Transverse colon (tissue), 4 donors: ENCODE results near the gene RGS9. TPM values are rescaled to one million over a fixed set of nuclear protein-coding genes. Genes with fewer than 3 reads are reported as not detected.

Source experiments
- DNase-seq: peaks from one replicate; pipeline ENCODE4 v3.0.0-alpha.2; 2019
- H3K27ac ChIP-seq, 4 donors: fragments of 200-600 bp; sonication (generic); 2 replicates each; pipeline ENCODE4 v1.5.1; 2016 to 2018; ENCODE audit warnings: inconsistent platforms in 4 of 4
- H3K27me3 ChIP-seq: fragments of 200-600 bp; sonication (generic); 2 replicates; pipeline ENCODE4 v1.5.1; 2017; ENCODE audit warnings: inconsistent platforms
- H3K36me3 ChIP-seq, 4 donors: fragments of 200-600 bp; sonication (generic); 2 replicates each; pipeline ENCODE4 v1.5.1; 2017 to 2019; ENCODE audit warnings: inconsistent platforms in 4 of 4
- H3K4me1 ChIP-seq, 4 donors: fragments of 200-600 bp; sonication (generic); 2 replicates each; pipeline ENCODE4 v1.5.1; 2017 to 2020; ENCODE audit warnings: inconsistent platforms in 4 of 4
- H3K4me3 ChIP-seq, 4 donors: fragments of 200-600 bp; sonication (generic); 1 replicate in 1 of 4; 2 replicates in 3 of 4; pipeline versions ENCODE4 v1.5.1 to v1.6.1; 2017 to 2019; ENCODE audit warnings: inconsistent platforms in 4 of 4
- H3K9me3 ChIP-seq, 2 donors: fragments of 200-600 bp; sonication (generic); 2 replicates each; pipeline ENCODE4 v1.5.1; 2017 to 2019; ENCODE audit warnings: inconsistent platforms in 2 of 2
- EP300 ChIP-seq: sonication (generic); formaldehyde crosslinking; IDR thresholded peaks from one replicate; pipeline ENCODE4 v1.6.1; 2017; ENCODE audit warnings: antibody characterized with exemption, low read depth
- POLR2A ChIP-seq: fragments of 450-650 bp; IDR thresholded peaks from one replicate; pipeline ENCODE4 v1.6.1; 2016; ENCODE audit warnings: antibody characterized with exemption, mild to moderate bottlenecking, moderate library complexity
- POLR2AphosphoS5 ChIP-seq, 3 donors: sonication (generic); formaldehyde crosslinking; IDR thresholded peaks; one replicate each; pipeline ENCODE4 v1.6.1; 2016; ENCODE audit warnings: antibody characterized with exemption in 3 of 3
- WGBS, 2 donors: methylation state at CpG; one replicate each; pipeline ENCODE4 v1.1.5; 2018; ENCODE audit warnings: low coverage in 1 of 2; 5-methylcytosine and 5-hydroxymethylcytosine counted together
- in situ Hi-C, 4 donors: fragments of 200-750 bp; cut with MboI; loops; one replicate each; pipeline versions ENCODE4 v1.15.0 to v1.15.1; 2017; ENCODE audit warnings: low sequenced_read_pairs in 3 of 4, low pct_ligation_motif_present in 1 of 4, low pct_unique_long_range_greater_than_20kb in 1 of 4
- intact Hi-C: fragments of 100-400 bp; cut with DNase I; formaldehyde crosslinking; loops from one replicate; pipeline ENCODE4 v1.15.1; 2023; ENCODE audit warnings: low total_unique reads
- total RNA-seq, 4 donors: library from RNA; depleted of rRNA; stranded (reverse); fragments of >200 nt; gene quantifications; one replicate each; pipeline ENCODE4 v1.1.0, GENCODE V29; 2016
- TF ChIP-seq, protein P1 (sequence below), 5 experiments: fragments of 200-600 bp in 3 of 5; fragments of 450-650 bp in 2 of 5; sonication (generic) in 3 of 5; IDR thresholded peaks; 1 replicate in 2 of 5; 2 replicates in 3 of 5; pipeline ENCODE4 v1.5.1; 2016 to 2017; ENCODE audit warnings: antibody characterized with exemption in 5 of 5, inconsistent platforms in 3 of 5, mild to moderate bottlenecking in 2 of 5, moderate library complexity in 1 of 5

RGS9 gene
- total RNA-seq, 4 donors from 2014 or later = 2.6 to 10.6 (median 7.8) TPM; not detected in 1

- Histone ChIP-seq H3K36me3 (no peaks in the 10 kb centered on the region), H3K27me3 (no peaks in the 10 kb centered on the region), H3K4me1 (no peaks in the 10 kb centered on the region), H3K9me3 (no peaks in the 10 kb centered on the region), H3K4me3 (no peak overlapping the region), H3K27ac (no peak overlapping the region)
- 52 to 64% methylated on average over 3 of the region's 3 CpGs for WGBS, 2 donors
- in situ Hi-C loops (no loop called here), intact Hi-C loops (no loop called here)
- TF ChIP-seq POLR2A = no peak
- TF ChIP-seq, protein P1, sequence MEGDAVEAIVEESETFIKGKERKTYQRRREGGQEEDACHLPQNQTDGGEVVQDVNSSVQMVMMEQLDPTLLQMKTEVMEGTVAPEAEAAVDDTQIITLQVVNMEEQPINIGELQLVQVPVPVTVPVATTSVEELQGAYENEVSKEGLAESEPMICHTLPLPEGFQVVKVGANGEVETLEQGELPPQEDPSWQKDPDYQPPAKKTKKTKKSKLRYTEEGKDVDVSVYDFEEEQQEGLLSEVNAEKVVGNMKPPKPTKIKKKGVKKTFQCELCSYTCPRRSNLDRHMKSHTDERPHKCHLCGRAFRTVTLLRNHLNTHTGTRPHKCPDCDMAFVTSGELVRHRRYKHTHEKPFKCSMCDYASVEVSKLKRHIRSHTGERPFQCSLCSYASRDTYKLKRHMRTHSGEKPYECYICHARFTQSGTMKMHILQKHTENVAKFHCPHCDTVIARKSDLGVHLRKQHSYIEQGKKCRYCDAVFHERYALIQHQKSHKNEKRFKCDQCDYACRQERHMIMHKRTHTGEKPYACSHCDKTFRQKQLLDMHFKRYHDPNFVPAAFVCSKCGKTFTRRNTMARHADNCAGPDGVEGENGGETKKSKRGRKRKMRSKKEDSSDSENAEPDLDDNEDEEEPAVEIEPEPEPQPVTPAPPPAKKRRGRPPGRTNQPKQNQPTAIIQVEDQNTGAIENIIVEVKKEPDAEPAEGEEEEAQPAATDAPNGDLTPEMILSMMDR (IDR thresholded peaks at IDR 0.05) = peak in 1 of 5 experiments; percentile 7
- no peak for DNase-seq
These were observed 82.0 kb downstream of the RGS9 start for GRCh38 chr17:65219124-65219523.

GRCh38 chr17:65219707-65220106 is 82.5 kb downstream of the RGS9 start:
- in situ Hi-C loops = no loop called here

GRCh38 chr17:65220732-65221131 is 83.6 kb downstream of the RGS9 start:
- Histone ChIP-seq H3K27me3 (no peaks in the 10 kb centered on the region), H3K9me3 (no peaks in the 10 kb centered on the region), H3K27ac (no peak overlapping the region), H3K4me3 (no peak overlapping the region), H3K4me1 (no peaks in the 10 kb centered on the region), H3K36me3 (no peaks in the 10 kb centered on the region)
- no peak for TF ChIP-seq EP300
- TF ChIP-seq POLR2A = no peak
- TF ChIP-seq, protein P1 (IDR thresholded peaks at IDR 0.05) = no peak
- no peak for TF ChIP-seq POLR2AphosphoS5 (IDR thresholded peaks at IDR 0.05)
- intact Hi-C loops (no loop called here), in situ Hi-C loops (no loop called here)
- WGBS, 2 donors = 80 to 100% methylated on average over 1 of the region's 1 CpG
- no peak for DNase-seq

More at GRCh38 chr17:65219707-65220106, 82.5 kb downstream of the RGS9 start:
- Histone ChIP-seq H3K36me3 (no peaks in the 10 kb centered on the region), H3K4me3 (no peak overlapping the region), H3K27me3 (no peaks in the 10 kb centered on the region), H3K27ac (no peak overlapping the region), H3K9me3 (no peaks in the 10 kb centered on the region), H3K4me1 (no peaks in the 10 kb centered on the region)
- no peak for DNase-seq
- 90 to 95% methylated on average over 3 of the region's 3 CpGs for WGBS, 2 donors
- intact Hi-C loops = no loop called here
- TF ChIP-seq POLR2A (no peak), POLR2AphosphoS5 (IDR thresholded peaks at IDR 0.05) (no peak), EP300 (no peak)
- TF ChIP-seq, protein P1 (IDR thresholded peaks at IDR 0.05) = no peak

GRCh38 chr17:65222214-65222738 is 85.1 kb downstream of the RGS9 start:
- no peak for DNase-seq
- H3K27me3 ChIP-seq = no peaks in the 10 kb centered on the region
- H3K4me3 ChIP-seq = no peak overlapping the region
- intact Hi-C loops = no loop called here
- no peaks in the 10 kb centered on the region for H3K36me3 ChIP-seq
- H3K27ac ChIP-seq = no peak overlapping the region
- H3K9me3 ChIP-seq = no peaks in the 10 kb centered on the region
- no peaks in the 10 kb centered on the region for H3K4me1 ChIP-seq
- 44 to 79% methylated on average over 1 to 3 of the region's 3 CpGs for WGBS, 2 donors
- in situ Hi-C loops = no loop called here
- TF ChIP-seq POLR2AphosphoS5 (IDR thresholded peaks at IDR 0.05) (no peak), EP300 (no peak), POLR2A (no peak)
- TF ChIP-seq, protein P1 (IDR thresholded peaks at IDR 0.05) = no peak
